NCI-H187 treated with DMSO at 0.1 percent for 48 hours (cell line): ENCODE measurements around the gene CCN2.
"Not testable (repeated sequence)": the region's sequence is repeated elsewhere in the genome, so short reads cannot be mapped to it uniquely, and the experiment has no call there.

ENCODE experiments used
- DNase-seq: peaks from one replicate; lab custom pipeline; 2025; lab: John Stamatoyannopoulos, UW

Gene CCN2

GRCh38 chr6:131909408-131910218 lies 41.6 kb downstream of the CCN2 start:
- DNase-seq, result no peak

- not testable (repeated sequence) for DNase-seq
Measured at GRCh38 chr6:131908787-131909186, 42.4 kb downstream of the CCN2 start.

- not testable (repeated sequence) for DNase-seq
Measured at GRCh38 chr6:131903734-131904133, 47.4 kb downstream of the CCN2 start.

- not testable (repeated sequence) for DNase-seq
Measured at GRCh38 chr6:131901326-131901873, 49.8 kb downstream of the CCN2 start.

- no peak for DNase-seq
Measured at GRCh38 chr6:131900231-131900630, 50.9 kb downstream of the CCN2 start.

- DNase-seq, result no peak
Measured at GRCh38 chr6:131898718-131899117, 52.5 kb downstream of the CCN2 start.
